Measurements from ENCODE around the gene HNRNPA1. TPM values are rescaled to one million over a fixed set of nuclear protein-coding genes. Genes with fewer than 3 reads are reported as not detected.

HNRNPA1 gene
- total and polyA plus RNA-seq, 9 of the 15 experiments (the other 6 are each of a cell fraction or from before 2014, with no cell fraction given), result 1,166 to 2,703 (median 1,815) TPM

DNA sequence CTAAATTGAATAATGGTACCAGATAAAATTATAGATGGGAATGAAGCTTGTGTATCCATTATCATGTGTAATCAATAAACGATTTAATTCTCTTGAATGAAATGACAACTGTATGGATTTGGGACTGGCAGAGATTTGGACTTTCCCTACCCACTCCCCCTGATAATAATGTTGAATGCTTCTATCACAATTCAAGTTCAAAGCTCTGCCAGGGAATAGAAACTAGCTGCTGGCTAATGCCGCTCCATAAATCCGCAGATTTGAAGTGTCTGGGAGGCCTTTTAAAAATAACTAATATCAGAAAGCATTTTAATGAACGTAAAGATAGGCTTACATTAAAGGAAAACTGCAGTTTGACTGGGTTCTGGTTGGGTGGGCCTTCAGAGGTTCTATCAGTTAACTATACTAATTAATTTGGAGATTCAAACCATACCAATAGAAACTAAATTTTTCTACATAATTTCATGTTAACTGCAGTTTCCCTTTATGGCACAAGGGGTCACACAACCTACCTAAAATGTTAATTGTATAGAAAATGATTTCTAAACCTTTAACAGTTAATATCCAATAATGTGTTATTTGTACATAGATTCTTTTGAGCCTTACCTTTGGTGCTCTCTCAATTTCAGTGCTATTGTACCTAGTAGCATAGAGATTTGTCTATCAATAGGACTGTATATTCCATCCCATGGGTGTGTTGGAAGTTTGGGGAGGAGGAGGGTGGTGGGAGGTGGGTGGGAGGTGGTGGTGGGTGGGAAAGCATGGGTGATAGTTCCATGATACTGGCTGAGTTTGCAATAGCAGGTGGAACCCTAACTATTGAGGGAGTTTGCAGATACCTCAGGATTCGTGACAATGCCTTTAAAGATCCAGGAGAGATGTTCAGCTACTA is 4.9 kb downstream of the HNRNPA1 start (continued):
- TF ChIP-seq MTA3 (IDR thresholded peaks at IDR 0.05; ENCODE audit: borderline replicate concordance) (no peak), DDX20 (tag; IDR thresholded peaks at IDR 0.05; ENCODE audit: low read depth) (no peak), TEAD4 (IDR thresholded peaks at IDR 0.05; ENCODE audit: low read length) (peak; percentile 15; the same call in 1 of the 2 replicates), TEAD4 (CRISPR knock-in tag; IDR thresholded peaks at IDR 0.05; ENCODE audit: borderline replicate concordance) (no peak), ZNF644 (tag; IDR thresholded peaks at IDR 0.05; ENCODE audit: low read depth) (no peak), ZNF311 (CRISPR knock-in tag; IDR thresholded peaks at IDR 0.05) (no peak), POLR2AphosphoS2 (IDR thresholded peaks at IDR 0.05; ENCODE audit: low read length) (no peak), NFE2 (IDR thresholded peaks at IDR 0.05; ENCODE audit: low read depth) (no peak), SMARCE1 (IDR thresholded peaks at IDR 0.05) (no peak), NR2C2 (CRISPR knock-in tag; IDR thresholded peaks at IDR 0.05) (no peak), NR2C2 (tag; IDR thresholded peaks at IDR 0.05) (no peak), ILF3 (IDR thresholded peaks at IDR 0.05; ENCODE audit: borderline replicate concordance) (0 out of 2 replicates have a peak, but pooled peaks have one; percentile 72), FOXJ3 (CRISPR knock-in tag; IDR thresholded peaks at IDR 0.05) (no peak), XRCC3 (IDR thresholded peaks at IDR 0.05) (no peak), HOXB6 (CRISPR knock-in tag; IDR thresholded peaks at IDR 0.05; ENCODE audit: borderline replicate concordance) (no peak), RFX5 (IDR thresholded peaks at IDR 0.05; ENCODE audit: low read depth, low read length) (no peak), ZBTB17 (CRISPR knock-in tag; IDR thresholded peaks at IDR 0.05) (no peak), POLR2G (IDR thresholded peaks at IDR 0.05; ENCODE audit: low read depth, low read length) (peak; percentile 60), POLR2H (tag; IDR thresholded peaks at IDR 0.05; ENCODE audit: low read depth) (no peak)
- TF ChIP-seq, protein P1, sequence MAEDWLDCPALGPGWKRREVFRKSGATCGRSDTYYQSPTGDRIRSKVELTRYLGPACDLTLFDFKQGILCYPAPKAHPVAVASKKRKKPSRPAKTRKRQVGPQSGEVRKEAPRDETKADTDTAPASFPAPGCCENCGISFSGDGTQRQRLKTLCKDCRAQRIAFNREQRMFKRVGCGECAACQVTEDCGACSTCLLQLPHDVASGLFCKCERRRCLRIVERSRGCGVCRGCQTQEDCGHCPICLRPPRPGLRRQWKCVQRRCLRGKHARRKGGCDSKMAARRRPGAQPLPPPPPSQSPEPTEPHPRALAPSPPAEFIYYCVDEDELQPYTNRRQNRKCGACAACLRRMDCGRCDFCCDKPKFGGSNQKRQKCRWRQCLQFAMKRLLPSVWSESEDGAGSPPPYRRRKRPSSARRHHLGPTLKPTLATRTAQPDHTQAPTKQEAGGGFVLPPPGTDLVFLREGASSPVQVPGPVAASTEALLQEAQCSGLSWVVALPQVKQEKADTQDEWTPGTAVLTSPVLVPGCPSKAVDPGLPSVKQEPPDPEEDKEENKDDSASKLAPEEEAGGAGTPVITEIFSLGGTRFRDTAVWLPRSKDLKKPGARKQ (CRISPR knock-in tag; IDR thresholded peaks at IDR 0.05), result no peak
- TF ChIP-seq, protein P2, sequence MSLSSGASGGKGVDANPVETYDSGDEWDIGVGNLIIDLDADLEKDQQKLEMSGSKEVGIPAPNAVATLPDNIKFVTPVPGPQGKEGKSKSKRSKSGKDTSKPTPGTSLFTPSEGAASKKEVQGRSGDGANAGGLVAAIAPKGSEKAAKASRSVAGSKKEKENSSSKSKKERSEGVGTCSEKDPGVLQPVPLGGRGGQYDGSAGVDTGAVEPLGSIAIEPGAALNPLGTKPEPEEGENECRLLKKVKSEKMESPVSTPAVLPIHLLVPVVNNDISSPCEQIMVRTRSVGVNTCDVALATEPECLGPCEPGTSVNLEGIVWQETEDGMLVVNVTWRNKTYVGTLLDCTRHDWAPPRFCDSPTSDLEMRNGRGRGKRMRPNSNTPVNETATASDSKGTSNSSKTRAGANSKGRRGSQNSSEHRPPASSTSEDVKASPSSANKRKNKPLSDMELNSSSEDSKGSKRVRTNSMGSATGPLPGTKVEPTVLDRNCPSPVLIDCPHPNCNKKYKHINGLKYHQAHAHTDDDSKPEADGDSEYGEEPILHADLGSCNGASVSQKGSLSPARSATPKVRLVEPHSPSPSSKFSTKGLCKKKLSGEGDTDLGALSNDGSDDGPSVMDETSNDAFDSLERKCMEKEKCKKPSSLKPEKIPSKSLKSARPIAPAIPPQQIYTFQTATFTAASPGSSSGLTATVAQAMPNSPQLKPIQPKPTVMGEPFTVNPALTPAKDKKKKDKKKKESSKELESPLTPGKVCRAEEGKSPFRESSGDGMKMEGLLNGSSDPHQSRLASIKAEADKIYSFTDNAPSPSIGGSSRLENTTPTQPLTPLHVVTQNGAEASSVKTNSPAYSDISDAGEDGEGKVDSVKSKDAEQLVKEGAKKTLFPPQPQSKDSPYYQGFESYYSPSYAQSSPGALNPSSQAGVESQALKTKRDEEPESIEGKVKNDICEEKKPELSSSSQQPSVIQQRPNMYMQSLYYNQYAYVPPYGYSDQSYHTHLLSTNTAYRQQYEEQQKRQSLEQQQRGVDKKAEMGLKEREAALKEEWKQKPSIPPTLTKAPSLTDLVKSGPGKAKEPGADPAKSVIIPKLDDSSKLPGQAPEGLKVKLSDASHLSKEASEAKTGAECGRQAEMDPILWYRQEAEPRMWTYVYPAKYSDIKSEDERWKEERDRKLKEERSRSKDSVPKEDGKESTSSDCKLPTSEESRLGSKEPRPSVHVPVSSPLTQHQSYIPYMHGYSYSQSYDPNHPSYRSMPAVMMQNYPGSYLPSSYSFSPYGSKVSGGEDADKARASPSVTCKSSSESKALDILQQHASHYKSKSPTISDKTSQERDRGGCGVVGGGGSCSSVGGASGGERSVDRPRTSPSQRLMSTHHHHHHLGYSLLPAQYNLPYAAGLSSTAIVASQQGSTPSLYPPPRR (CRISPR knock-in tag; IDR thresholded peaks at IDR 0.05; ENCODE audit: borderline replicate concordance), result no peak
- TF ChIP-seq, protein P3, sequence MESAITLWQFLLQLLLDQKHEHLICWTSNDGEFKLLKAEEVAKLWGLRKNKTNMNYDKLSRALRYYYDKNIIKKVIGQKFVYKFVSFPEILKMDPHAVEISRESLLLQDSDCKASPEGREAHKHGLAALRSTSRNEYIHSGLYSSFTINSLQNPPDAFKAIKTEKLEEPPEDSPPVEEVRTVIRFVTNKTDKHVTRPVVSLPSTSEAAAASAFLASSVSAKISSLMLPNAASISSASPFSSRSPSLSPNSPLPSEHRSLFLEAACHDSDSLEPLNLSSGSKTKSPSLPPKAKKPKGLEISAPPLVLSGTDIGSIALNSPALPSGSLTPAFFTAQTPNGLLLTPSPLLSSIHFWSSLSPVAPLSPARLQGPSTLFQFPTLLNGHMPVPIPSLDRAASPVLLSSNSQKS (CRISPR knock-in tag; IDR thresholded peaks at IDR 0.05), result peak; percentile 36; the same call in 1 of the 2 replicates

Data from K562 (cell line).